GM18517 (cell line): ENCODE measurements around the gene SEPTIN3.
"Not testable (repeated sequence)": the region's sequence is repeated elsewhere in the genome, so short reads cannot be mapped to it uniquely, and the experiment has no call there.

Source experiments
- ATAC-seq: cut with Tn5 transposase; IDR thresholded peaks from one replicate; pipeline ENCODE4 v1.9.1; 2021; ENCODE audit warnings: mild to moderate bottlenecking, moderate library complexity; ENCODE audit not compliant: unreplicated experiment

Gene SEPTIN3

GRCh38 chr22:41939981-41940831 lies 29.0 kb upstream of the SEPTIN3 start:
- peak; percentile 65 for ATAC-seq

- ATAC-seq = peak; percentile 32
These were observed 28.1 kb upstream of the SEPTIN3 start for GRCh38 chr22:41940832-41941765.

GRCh38 chr22:41943661-41944209 lies 25.5 kb upstream of the SEPTIN3 start:
- no peak for ATAC-seq

GRCh38 chr22:41946629-41947423 lies 22.4 kb upstream of the SEPTIN3 start, which contains the start of gene CENPM:
CENPM (minus strand) TSS chr22:41947152; CDS start chr22:41947076, 76 bp downstream.
- ATAC-seq = peak; percentile 66

GRCh38 chr22:41947424-41948080 lies 21.7 kb upstream of the SEPTIN3 start:
- ATAC-seq = no peak

GRCh38 chr22:41948142-41948541 lies 21.1 kb upstream of the SEPTIN3 start:
- ATAC-seq = no peak

GRCh38 chr22:41948928-41949296 lies 20.3 kb upstream of the SEPTIN3 start:
- ATAC-seq = not testable (repeated sequence)

GRCh38 chr22:41949297-41949965 lies 19.8 kb upstream of the SEPTIN3 start:
- no peak for ATAC-seq

GRCh38 chr22:41951898-41952474 lies 17.3 kb upstream of the SEPTIN3 start, which contains the start of gene SMIM45:
SMIM45 (plus strand) TSS chr22:41952150.
- ATAC-seq = no peak

- ATAC-seq = no peak
These were observed 16.5 kb upstream of the SEPTIN3 start for GRCh38 chr22:41952713-41953112.

GRCh38 chr22:41957941-41958556 lies 11.2 kb upstream of the SEPTIN3 start:
- ATAC-seq = peak; percentile 27

GRCh38 chr22:41963453-41964111 lies 5.7 kb upstream of the SEPTIN3 start:
- ATAC-seq = no peak

GRCh38 chr22:41964112-41964491 lies 5.1 kb upstream of the SEPTIN3 start:
- no peak for ATAC-seq

- no peak for ATAC-seq
These were observed 3.0 kb upstream of the SEPTIN3 start for GRCh38 chr22:41966225-41966606.

GRCh38 chr22:41966607-41967240 lies 2.5 kb upstream of the SEPTIN3 start:
- ATAC-seq = no peak

- ATAC-seq = no peak
These were observed 642 bp upstream of the SEPTIN3 start for GRCh38 chr22:41968601-41969000.

GRCh38 chr22:41970601-41971000 lies 1.4 kb downstream of the SEPTIN3 start:
- no peak for ATAC-seq

- ATAC-seq = no peak
These were observed 2.2 kb downstream of the SEPTIN3 start for GRCh38 chr22:41971431-41971830.
